HG02938 (cell line): ENCODE measurements around the gene SELENOK.

Experiments used
- ATAC-seq: cut with Tn5 transposase; IDR thresholded peaks from one replicate; pipeline ENCODE4 v1.9.1; 2021; ENCODE audit warnings: mild to moderate bottlenecking, moderate library complexity; ENCODE audit not compliant: unreplicated experiment

SELENOK gene

DNA sequence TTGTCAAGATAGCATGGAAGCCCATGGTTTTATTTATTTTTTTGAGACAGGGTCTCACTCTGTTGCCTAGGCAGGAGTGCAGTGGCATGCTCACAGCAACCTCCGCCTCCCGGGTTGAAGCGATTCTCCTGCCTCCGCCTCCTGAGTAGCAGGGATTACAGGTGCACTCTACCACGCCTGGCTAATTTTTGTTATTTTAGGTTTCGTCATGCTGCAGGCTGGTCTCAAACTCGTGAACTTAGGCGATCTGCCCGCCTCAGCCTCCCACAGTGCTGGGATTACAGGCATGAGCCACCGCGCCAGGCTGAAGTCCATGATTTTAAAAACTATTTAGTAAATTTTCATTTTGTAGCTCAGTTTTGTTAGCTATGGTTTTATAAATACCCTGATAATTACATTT, 7.0 kb downstream of the SELENOK start:
- no peak for ATAC-seq

DNA sequence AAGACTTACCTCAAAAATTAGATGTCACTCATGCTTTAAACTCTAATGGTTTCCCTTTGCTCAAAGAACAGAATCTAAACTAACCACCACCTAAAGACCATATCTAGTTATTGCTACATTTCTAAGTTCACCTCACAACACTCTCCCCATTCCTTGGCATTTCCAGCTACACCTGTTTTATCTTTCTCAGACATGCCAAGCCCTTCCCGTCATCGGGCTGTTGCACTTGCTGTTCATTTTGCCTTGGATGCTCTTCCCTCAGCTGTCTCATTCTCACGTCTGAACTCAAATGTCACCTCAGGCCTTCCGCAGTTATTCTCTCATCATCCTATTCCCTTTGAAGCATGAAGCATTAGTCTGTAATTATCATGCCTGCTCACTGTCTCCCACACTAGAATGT, 8.7 kb downstream of the SELENOK start:
- ATAC-seq: no peak

DNA sequence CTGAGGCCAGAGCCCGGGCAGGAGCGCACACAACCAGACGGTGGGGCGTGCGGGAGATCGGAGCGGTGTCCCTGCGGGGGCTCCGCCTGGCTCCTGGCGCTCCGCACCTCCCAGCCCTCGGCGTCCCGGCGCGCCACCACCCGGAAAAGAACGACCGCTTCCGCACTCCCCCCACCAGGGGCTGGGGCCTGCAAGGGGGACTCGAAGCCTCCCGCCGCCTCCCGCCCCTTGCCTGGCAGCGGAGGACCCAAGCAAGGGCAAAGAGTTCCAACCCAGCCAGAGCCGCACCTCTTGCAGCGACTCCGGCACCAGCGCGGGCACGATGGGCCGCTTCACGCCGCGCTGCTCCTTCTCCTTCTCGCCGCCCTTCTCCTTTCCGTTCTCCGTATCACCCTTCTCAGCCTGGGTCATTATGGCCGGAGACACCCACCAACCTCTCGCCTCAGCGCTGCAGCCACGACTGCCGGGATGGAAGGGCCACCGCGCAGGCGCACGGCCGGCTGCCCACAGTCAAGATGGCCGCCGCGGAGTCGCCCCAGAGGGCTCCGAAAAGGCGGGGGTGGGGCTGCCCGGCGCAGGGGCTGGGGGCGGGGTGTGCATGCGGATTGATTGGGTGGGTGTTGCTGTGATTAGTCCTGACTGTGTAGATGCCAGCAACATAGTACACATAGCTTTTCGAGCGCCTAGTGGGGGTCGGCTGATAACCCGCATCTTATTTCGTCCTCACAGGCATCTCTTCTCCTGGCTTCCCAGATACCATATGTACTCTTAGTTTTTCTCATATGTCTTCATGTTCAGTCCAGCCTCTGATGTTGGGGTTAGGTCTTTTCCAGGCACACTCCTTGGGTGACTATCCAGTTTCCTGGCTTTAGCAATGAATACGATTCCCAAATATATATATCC, 9.7 kb downstream of the SELENOK start, which contains the start of gene ACTR8:
ACTR8 (minus strand) TSS at position 462 of the 903 bp plus-strand sequence; CDS start at position 411, 51 bp downstream.
- ATAC-seq: peak; percentile 80

DNA sequence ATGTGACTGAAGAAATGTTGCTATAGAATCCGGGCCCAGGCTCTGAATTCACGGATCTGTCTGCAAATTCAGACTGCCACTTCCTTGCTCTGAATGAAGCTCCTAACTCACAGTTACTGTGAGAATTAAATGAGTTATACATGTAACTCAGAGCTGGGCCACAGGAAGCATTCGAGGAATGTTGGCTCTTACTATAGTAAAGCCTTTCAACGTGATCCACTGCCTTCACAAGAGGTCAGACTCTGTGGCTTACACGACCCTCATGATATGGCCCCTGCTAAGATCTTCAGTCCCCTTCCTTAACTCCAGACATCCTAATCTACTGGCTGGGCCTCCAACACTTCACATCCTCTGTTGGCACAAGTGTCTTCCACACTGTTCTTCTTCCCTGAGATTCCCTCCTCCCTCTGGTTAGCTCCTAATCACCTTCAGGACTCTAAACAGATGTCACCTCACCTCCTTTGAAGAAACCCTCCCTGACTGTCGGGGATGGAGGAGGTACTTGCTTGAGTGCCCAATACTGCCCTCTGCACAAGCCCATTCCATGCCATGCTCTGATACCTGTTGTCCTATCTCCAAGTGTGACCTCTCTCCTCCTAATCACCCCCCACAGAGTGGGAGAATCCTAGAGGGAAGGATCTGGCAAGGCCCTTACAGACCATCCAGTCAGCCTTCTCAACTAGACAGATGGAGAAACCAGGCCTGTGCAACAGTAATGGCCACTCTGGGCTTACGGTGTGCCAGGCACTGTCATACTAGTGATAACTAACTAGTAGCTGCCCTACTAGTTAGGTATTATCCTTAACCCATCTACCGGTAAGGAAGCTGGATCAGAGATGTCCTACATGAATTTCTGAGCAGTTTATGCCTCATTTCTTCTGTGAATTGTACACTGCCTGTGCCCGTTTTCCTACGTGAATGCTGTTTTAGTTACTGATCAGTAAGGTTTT, 11.0 kb downstream of the SELENOK start:
- no peak for ATAC-seq

DNA sequence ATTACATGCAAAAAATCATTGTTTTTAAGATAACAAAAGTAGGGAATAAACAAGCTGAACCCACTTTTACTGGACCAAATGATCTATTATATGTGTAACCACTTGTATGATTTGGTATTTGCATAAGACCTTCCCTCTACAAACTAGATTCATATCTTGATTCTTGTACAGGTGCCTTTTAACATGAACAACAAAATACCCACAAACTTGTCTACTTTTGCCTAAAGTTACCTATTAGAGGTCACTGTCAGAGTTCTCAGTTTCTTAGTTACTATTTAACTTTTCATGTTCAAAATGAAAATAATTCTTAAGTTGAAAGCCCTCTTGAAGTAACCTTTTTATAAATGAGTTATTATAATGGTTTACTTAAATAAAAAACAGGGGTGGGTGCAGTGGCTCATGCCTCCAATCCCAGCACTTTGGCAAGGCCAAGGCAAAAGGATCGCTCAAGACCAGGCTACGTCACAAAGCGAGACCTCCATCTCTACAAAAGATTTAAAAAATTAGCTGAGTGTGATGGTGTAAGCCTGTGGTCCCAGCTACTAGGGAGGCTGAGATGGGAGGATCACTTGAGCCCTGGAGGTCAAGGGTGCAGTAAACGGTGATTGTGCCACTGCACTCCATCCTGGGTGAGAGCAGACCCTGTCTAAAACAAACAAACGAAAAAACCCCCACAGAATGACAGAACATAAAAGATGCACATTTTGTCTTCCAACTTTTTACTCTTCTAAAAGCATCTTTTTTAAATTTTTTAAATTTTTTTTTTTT, 25.7 kb downstream of the SELENOK start:
- ATAC-seq: no peak

DNA sequence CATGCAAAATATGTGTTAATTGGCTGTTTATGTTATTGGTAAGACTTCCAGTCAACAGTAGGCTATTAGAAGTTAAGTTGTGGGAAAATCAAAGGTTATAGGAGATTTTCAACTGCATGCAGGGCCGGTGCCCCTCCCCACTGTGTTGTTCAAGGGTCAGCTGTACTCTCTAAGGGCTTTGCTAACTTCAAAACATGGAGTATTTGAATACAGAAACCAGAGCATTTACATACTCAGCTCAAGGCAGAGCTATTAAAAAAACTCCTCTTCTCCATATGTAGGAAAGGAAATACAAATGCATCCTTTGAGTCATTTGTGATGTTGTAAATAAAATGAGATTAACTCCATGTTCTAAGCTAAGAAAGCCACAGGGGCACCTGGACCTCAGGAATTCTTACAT, 28.5 kb downstream of the SELENOK start:
- ATAC-seq: no peak

DNA sequence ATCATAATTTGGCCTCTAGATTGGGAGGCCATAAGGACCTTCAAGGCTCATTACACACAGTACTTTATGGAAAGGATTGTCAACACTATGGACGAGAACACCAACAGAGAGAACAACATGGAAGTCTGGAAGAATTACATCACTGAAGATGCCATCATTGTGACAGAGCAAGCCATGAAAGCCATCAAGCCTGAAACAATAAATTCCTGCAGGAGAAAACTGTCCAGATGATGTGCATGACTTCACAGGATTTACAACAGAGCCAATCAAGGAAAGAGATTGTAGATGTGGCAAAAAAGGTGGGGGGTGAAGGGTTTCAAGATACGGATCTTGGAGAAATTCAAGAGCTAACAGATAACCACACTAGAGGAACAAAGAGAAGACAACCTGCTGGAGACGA, 29.4 kb downstream of the SELENOK start:
- ATAC-seq: no peak

DNA sequence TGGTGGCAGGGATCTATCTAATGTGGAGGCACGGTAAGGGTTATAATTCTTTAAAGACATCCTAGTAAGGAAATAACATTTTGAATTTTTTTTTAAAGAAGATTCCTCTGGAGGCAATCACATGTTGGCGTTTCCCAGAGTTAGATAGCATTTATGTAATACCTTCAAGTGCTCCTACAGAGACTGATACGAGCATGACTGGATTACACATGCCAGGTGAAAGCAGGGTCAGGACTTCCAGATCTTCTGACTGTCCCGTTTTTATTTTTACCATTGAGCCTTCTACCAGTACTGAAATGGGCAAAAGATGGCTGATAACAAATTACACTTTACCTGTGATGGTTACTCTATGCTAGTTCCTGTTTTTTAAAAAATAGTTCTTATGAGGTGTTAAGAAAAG, 31.5 kb downstream of the SELENOK start:
- no peak for ATAC-seq

DNA sequence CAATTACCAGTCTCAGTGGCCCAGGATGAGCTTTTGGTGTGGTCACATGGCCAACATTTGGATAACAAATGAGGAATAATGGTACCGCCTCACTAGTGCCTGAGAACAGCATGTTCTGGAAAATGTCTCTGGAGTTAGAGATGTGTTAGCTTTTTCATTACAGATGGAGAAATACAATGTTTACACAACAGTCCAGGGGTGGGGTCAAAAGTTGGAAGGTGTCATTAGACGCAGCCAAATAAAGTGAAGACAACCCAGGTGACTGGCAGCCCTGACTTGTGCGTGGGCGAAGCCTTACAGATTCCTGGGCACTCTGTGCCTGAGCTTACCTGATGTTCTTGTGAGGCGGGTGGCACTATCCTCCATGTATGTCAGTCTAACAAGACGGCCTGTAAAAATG, 32.5 kb downstream of the SELENOK start:
- ATAC-seq: no peak

DNA sequence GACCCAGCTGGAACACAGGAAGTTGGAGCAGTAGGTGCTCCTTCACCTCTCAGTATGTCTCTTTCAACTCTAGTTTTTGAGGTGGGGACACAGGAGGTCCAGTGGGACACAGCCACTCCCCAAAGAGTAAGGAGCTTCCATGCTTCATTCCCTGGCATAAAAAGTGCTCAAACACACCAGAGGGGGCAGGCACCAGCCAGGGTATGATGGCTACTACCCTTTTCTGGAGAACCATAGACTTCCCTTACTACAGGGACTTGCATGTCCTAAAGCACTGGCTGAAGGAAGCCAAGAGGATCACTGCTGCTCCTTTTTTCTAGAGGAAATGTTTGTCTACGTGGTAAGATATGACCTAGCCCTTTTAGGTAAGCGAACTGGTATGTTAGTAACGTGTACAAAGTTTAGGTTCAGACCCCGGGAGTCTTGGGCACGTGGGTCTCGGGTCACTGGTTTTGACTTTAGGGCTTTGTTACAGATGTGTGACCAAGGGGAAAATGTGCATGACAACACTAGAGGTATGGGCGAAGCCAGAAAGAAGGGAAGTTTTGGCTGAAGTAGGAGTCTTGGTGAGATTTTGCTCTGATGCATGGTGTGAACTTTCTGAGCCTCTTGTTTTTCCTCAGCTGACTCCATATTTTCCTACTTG, 33.4 kb downstream of the SELENOK start:
- no peak for ATAC-seq

DNA sequence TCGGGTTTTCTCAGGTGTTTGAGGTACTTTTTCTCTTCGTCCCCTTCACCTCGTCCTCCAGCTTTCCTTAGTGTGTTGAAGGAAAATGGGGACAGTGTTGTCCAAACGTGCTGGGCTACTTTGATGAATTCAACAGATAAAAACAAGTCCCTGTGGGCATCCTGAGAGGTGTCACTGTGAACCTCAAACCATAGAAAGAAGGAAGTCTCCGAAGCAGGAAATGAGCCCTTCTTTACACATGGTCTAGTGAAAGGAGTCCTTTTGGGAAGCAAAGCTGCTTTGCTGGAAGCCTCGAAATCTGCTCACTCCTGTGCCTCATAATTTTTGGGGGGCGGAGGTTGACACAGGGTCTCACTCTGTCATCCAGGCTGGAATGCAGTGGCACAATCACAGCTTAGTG, 34.7 kb downstream of the SELENOK start:
- ATAC-seq: peak; percentile 51

DNA sequence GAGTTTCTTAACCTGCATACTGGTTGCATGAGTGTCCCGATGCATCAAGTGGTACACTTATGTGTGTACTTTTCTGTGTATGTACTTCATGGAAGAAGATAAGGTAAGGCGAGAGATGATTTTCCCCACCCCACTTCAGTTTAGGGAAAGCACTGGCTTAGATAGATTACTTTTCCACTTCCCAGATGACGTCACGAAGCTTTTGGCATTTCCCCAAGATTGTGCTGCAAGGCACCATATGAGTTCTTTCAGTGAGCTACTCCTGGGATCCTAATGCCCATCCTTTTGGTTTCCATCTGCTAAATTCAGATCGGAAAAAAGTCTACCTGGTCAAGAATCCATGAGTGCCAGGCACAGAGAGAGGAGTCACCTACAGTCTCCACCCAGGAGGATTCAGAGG, 40.8 kb downstream of the SELENOK start:
- ATAC-seq: no peak

DNA sequence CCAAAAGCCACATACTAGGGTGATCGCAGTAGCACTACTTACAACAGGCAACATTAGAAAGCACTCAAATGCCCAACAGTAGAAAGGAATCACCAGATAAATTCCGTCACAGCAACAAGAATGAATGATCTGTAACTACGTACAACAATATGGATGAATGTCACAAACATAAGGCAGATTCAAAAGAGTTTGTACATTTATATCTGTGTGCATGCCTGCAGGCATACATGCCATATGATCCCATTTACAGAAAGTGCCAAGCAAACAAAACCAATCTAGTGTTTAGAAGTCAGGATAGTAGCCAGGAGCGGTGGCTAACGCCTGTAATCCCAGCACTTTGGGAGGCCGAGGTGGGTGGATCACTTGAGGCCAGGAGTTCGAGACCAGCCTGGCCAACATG, 41.7 kb downstream of the SELENOK start:
- no peak for ATAC-seq

DNA sequence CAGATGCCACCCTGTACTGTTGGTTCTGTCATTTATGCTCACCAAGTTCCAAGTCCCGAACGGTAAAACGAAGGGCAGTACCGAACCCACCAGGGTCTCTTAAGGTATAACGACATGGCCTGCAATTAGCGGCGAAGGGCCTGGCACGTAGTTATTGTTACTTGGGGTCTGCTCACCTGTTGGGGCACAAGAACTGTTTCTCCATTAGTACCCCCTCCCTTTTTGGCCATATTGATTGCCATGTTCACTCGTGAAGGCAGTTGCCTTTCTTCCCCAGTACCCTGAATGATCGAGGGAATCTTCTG, 44.9 kb downstream of the SELENOK start:
- ATAC-seq: no peak

DNA sequence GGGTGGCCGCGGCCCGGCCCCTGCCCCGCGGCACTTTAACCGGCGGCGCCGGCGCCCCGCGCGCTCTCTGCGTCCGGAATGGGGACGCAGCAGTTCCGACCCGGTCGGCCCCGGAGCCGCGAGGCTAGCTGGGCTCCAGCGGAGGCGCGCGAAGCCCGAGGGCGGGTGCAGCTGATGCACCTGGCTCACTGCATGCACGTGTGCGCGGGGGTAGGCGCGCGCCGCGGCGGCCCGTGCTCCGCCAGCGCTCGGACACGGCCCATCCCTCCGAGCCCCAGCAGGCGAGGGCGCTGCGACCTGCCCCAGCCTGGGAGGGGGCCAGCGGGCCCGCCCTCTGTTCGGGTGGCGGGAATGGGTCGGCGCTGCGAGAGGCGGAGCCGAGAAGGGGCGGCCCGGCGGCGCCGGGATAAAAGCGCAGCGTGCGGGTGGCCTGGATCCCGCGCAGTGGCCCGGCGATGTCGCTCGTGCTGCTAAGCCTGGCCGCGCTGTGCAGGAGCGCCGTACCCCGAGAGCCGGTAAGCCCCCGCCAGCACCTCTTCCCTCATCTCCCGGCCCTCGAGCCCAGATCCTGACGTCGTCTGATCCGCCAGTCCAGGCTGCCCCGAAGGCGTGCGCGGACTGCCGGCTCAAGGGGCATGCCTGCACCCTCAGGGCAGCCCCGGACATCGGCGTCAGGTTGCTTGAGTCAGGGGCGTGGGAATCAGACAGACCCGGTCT, 45.4 kb downstream of the SELENOK start, which contains the start of the genes CHDH and IL17RB:
CHDH (minus strand) TSS at position 286 of the 717 bp plus-strand sequence. CDS start 22,411 bp downstream, outside the sequence.
IL17RB (plus strand) TSS at position 435 of the 717 bp plus-strand sequence; CDS start at position 456, 21 bp downstream.
- ATAC-seq: no peak

DNA sequence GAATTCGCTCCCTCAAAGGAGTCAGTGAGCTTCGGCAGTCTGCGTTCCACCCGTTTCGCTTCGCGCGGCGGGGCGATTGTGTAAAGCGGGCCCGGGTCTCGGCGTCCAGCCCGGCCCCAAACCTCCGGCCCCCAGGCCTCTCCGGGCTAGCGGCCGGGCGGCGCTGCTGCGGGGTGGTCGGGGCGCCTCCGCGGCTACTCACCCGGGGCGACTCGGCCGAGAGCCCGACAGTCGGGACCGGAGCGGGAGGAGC, 45.9 kb downstream of the SELENOK start:
- no peak for ATAC-seq

DNA sequence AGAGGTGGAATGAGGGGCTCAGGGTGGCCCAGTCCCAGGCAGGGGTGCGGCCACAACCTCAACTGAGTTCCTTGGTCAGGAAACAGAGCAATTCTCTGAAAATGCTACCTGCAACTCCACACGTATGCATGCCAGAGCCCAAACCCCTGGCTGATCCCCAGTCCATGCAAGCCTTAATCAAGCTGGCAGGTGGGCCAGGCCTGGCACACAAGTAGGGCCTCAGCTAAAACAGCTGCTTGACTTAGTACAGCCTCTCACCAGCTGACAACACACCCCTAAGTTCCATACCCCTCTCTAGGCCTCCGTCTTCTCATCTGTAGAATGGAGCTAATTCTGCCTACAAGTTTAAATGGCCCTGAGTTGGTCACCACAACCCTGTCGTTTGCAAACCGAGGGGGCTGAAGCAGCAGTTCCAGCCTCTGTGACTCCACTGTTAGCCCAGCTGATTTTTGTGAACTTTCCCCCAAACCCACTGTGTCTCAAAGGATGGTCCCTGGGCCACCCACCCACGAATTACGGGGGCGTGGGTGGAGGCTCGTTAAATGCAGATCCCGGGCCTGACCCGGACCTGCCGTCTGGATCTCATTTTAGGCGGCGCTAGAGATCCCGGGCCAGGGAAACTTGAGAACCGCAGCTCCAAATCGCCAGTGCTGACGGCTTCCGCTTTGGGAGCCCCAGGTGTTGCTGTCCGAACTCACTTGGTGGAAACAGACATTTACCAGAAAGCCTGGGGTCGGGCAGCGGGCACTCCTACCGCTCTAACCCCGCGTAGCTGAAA, 46.4 kb downstream of the SELENOK start:
- ATAC-seq: no peak

DNA sequence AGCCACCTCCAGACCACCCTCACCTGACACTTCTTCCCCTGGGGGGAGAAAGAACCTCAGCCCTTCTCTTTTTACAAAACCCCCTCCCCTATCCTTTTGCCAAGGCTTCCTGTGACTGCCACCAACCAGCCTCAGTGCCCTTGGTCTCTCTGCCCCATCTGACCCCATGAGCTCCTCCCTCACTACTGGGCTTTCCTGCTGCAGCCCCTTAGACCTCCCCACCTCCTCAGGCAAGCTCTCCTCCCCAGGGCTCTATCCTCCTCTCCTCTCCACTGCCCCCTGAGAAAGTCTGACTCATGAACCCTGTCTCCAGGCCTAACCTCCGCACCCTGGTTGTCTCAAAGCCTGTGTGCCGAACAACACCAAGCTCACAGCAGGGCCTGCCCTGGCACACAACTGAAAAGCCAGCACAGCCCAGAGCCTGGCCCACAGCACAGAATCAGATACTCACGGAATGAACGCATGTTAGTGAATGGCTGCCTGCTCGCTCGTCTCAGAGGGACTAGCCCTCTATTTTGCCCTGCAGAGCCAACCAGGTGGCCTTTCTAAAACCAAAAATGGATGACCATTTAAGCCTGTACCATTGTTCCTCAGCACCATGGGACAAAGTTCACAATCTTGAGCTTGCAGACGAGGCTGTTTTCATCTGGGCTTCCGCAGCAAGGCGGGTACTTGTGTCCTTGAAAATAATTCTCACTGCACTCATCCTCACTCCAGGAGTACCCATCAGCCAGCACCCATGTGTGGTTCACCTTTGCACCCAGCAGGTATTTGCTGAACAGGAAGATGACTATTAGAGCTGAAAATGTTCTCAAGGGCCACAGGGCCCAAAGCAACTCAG, 47.2 kb downstream of the SELENOK start:
- ATAC-seq: no peak
